ENCODE measurements around the gene SFT2D1. TPM values are rescaled to one million over a fixed set of nuclear protein-coding genes. Genes with fewer than 3 reads are reported as not detected.

Gene SFT2D1
- total and polyA plus RNA-seq, 9 of the 15 experiments (the other 6 are each of a cell fraction or from before 2014, with no cell fraction given) = 54.4 to 140 (median 74.6) TPM

DNA sequence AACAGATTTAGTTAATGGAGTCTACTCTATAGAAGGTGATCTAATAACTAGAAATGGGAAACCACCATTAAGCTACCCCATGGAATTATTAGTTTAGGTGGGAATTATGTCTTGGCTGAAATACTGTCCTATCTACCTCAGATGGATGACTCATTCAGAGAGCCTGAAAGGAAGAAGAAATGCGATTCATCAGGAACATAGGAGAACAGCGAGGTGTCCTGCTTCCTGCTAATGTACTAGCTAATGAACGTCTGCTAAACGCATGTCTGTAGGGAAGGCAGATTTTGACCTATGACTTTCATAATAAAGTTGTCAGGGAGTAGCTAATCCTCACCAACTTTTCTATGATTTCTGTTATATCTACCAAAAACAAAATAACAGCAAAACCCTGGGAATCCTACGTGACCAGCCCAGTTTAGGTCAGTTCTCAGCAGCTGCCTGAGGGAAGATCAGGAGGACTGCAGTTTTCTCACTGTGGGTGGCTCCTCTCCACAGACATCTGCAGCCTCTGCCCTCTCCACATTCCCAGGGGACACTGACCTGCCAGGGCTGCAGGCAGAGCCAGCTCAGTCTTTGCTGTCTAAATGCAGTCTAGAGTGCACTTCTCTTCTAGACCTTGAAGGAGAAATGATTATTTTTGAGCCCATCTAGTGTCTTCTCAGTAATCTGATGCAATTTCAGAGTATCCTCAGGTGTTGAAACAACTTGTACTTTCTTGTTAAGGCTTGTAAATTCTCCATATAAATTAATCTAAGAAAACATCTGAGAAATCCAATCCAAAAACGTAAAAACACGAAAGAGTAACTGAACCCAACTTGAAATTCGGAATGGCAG lies 18.1 kb upstream of the SFT2D1 start (continued):
- TF ChIP-seq ZBTB43 (CRISPR knock-in tag; IDR thresholded peaks at IDR 0.05) (no peak), PRPF4 (IDR thresholded peaks at IDR 0.05; ENCODE audit: insufficient read depth, low read depth, low read length, poor library complexity, severe bottlenecking) (no peak), ATF3 (IDR thresholded peaks at IDR 0.05) (peak; percentile 72), ATF3 (CRISPR knock-in tag; conservative IDR thresholded peaks at IDR 0.05) (no peak), CBX5 (IDR thresholded peaks at IDR 0.05; ENCODE audit: borderline replicate concordance, low read depth) (no peak), DIDO1 (tag; IDR thresholded peaks at IDR 0.05; ENCODE audit: low read depth) (no peak), GTF2B (IDR thresholded peaks at IDR 0.05; ENCODE audit: extremely low read depth, insufficient read length) (no peak), DNMT1 (IDR thresholded peaks at IDR 0.05) (no peak), ZNF583 (CRISPR knock-in tag; IDR thresholded peaks at IDR 0.05) (no peak), PHB (CRISPR knock-in tag; IDR thresholded peaks at IDR 0.05) (no peak), THRA (IDR thresholded peaks at IDR 0.05) (no peak), PBX2 (CRISPR knock-in tag; IDR thresholded peaks at IDR 0.05; ENCODE audit: low read depth) (no peak), PBX2 (tag; conservative IDR thresholded peaks at IDR 0.05; ENCODE audit: low read depth) (no peak), SAP30 (IDR thresholded peaks at IDR 0.05; ENCODE audit: borderline replicate concordance, insufficient read depth, low read depth, low read length, poor library complexity, severe bottlenecking) (no peak), CEBPB (tag; IDR thresholded peaks at IDR 0.05) (peak; percentile 64)
- TF ChIP-seq, protein P1, sequence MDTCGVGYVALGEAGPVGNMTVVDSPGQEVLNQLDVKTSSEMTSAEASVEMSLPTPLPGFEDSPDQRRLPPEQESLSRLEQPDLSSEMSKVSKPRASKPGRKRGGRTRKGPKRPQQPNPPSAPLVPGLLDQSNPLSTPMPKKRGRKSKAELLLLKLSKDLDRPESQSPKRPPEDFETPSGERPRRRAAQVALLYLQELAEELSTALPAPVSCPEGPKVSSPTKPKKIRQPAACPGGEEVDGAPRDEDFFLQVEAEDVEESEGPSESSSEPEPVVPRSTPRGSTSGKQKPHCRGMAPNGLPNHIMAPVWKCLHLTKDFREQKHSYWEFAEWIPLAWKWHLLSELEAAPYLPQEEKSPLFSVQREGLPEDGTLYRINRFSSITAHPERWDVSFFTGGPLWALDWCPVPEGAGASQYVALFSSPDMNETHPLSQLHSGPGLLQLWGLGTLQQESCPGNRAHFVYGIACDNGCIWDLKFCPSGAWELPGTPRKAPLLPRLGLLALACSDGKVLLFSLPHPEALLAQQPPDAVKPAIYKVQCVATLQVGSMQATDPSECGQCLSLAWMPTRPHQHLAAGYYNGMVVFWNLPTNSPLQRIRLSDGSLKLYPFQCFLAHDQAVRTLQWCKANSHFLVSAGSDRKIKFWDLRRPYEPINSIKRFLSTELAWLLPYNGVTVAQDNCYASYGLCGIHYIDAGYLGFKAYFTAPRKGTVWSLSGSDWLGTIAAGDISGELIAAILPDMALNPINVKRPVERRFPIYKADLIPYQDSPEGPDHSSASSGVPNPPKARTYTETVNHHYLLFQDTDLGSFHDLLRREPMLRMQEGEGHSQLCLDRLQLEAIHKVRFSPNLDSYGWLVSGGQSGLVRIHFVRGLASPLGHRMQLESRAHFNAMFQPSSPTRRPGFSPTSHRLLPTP (IDR thresholded peaks at IDR 0.05; ENCODE audit: borderline replicate concordance, extremely low read depth, insufficient read length) = no peak
